Cardiac atrium fibroblast (primary cell): ENCODE measurements around the gene IFNL4. TPM values are rescaled to one million over a fixed set of nuclear protein-coding genes. Genes with fewer than 3 reads are reported as not detected.

Experiments used
- total RNA-seq: library from RNA; depleted of rRNA; stranded (reverse); fragments of >200 nt; gene quantifications from 2 replicates; pipeline ENCODE4 v1.2.3, GENCODE V29; 2015

IFNL4 gene
- not detected in 2 replicates for total RNA-seq

DNA sequence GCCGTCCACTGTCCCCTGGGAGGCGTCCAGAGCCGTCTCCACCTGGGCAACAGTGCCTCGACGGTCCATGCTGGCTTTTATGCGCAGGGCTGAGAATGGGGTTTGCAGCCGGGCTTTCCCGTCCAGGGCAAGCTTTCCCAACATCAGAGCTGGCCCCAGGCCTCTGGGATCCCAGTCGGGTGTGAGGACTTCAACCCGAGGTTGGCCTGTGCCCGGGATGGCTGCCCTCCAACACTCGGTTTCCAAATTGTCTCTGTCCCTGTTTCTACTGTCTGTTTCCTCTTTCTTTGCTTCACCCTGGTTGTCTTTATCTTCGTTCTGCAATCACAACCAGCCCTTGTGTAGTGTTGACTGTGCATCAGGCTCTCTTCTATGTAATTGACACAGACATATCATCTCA, at the start of gene IFNL4:
Gene IFNL4, minus strand, starts transcription at position 51 of the 400 bp plus-strand sequence.

DNA sequence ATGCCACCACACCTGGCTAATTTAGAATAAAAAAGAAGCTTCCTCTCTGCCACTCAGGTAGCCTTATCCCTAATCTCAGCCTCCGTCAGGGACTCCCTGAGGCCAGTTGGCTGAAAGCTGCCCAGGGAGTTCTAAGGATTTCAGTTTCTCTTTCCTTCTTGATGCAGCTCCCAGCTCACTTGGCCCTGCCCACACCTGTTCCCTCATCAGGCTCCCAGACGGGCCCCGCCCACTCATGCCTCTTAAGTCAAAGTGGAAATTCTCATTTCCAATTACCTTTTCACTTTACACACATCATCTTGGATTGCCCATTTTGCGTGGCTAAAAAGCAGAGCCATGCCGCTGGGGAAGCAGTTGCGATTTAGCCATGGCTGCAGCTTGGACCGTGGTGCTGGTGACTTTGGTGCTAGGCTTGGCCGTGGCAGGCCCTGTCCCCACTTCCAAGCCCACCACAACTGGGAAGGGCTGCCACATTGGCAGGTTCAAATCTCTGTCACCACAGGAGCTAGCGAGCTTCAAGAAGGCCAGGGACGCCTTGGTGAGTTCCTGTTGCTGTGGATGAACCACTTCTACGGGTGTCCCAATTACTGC, 47.5 kb upstream of the IFNL4 start, which contains the start of gene IFNL1:
Gene IFNL1, plus strand, starts transcription at position 353 of the 591 bp plus-strand sequence. Its CDS starts 15 bp downstream, at position 368.

DNA sequence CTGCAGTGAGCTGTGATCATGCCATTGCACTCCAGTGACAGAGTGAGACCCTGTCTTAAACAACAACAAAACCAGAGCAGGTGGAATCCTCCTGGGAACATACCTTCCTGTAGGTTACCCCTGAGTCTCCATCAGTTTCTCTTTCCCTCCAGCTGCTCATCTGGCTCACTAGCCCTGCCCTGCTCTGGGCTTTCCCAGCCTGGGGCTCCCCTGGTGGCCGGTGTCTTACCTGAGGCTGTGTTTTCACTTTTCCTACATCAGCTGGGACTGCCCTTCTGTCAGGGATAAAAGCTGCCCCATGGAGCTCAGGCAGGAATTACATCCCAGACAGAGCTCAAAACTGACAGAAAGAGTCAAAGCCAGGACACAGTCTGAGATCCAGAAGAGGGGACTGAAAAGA, 19.4 kb upstream of the IFNL4 start, which contains the start of gene IFNL2:
Gene IFNL2, plus strand, starts transcription at position 312 of the 400 bp plus-strand sequence. CDS start 173 bp downstream, outside the sequence.

DNA sequence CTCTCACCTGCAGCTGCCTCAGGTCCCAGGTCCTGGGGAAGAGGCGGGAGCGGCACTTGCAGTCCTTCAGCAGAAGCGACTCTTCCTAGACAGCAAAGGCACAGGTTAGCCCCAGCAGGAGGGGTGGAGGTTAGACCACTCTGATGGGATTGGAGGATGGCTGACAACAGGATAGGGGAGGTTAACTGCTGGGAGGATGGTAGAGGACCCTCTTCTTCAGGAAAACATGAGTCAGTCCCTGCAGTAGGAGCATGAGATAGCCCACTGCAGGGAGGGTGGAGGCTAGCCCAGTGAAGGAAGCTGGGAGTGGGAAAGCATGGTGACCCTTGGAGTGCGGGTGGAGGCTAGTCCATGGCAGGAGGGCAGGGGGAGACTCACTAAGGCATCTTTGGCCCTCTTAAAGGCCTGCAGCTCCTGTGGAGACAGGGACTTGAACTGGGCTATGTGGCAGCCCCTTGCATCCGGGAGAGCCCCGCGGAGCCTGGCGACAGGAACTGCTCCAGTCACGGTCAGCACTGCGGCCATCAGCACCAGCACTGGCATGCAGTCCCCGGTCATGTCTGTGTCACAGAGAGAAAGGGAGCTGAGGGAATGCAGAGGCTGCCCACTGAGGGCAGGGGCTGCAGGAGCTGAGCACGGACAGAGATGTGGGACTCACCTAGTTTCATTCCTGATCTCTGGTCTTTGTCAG, 4.1 kb downstream of the IFNL4 start, which contains the start of gene IFNL3:
Gene IFNL3, minus strand, starts transcription at position 597 of the 691 bp plus-strand sequence. Its CDS starts 39 bp downstream, at position 558.

DNA sequence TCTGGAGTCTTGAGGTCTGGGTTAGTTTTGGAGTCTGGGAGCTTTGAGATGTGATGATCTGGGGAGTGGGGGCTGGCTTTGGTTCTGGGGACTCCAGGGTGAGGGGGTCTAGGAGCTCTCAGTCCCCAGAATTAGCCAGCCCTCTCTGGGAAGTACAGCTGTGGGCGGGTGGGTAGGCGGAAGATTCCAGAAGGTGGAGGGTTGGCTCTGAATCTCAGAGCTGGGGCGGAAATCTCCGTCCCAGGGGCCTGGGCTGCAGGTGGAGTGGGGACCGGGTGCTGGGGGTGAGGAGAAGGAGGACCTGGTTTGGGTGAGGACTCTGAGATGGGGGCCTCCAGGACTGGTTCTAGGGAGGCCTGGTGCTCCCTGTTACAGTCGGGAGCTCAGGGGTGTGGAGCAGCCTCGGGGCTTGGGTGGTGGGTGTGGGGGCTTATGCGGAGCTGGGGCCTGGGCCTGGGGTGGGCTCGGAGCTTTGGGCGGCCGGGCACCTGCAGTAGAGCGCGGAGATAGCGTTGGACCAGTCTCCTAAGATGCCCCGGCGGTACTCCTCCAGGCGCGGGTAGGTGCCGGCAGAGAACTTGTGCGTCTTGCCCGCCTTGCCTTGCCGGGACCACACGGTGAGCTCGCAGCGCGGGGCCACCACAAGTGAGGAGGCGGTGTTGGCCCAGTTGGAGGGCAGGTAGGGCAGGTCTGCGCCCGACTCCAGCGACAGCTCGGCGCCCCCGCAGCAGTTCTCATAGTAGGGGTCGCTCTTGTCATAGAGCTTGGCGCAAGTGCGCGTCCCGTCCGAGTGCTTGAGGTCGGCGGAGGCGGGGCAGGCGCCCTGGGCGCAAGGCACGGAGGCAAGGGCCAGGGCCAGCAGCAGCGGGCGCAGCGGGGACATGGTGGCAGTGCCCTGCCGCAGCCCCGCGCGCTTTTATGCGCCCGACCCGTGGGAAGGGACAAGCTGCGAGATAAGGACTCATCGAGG, 45.0 kb downstream of the IFNL4 start, which contains the start of gene SYCN:
Gene SYCN, minus strand, starts transcription at position 892 of the 970 bp plus-strand sequence. Its CDS starts 9 bp downstream, at position 883.

DNA sequence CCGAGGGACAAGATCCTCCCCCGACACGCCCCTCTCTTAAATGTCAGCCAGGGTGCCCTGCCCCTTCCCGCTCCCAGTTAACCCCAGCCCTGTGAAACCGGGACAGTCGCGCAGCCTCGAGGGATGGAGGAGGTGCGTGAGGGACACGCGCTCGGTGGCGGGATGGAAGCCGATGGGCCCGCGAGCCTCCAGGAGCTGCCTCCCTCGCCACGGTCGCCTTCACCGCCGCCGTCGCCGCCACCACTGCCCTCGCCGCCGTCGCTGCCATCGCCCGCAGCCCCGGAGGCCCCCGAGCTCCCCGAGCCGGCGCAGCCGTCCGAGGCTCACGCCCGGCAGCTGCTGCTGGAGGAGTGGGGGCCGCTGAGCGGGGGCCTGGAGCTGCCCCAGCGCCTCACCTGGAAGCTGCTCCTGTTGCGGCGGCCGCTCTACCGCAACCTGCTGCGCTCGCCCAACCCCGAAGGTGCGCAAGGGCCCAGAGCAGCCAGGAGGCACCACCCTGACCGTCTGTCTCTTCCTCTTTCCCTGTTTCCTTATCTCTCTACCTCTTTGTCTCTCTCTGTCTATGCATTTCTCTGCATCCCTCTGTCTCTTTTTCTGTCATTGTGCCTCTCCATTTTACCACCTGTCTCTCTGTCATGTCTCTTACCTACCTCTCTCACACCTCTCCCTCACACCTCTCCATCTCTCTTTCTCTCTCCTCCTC, 51.6 kb downstream of the IFNL4 start, which contains the start of gene NCCRP1:
Gene NCCRP1, plus strand, starts transcription at position 105 of the 703 bp plus-strand sequence. Its CDS starts 19 bp downstream, at position 124.

Other genes starting within 250 kb of the IFNL4 start
- 0.18 and 0.49 TPM in 2 replicates for gene FBXO27, start 216.3 kb downstream of the IFNL4 start, total RNA-seq
- not detected in 2 replicates for gene ACP7, start 164.5 kb downstream of the IFNL4 start, total RNA-seq
- 7.0 and 9.1 TPM in 2 replicates for gene PAK4, start 123.1 kb downstream of the IFNL4 start, total RNA-seq
- not detected in 2 replicates for gene NCCRP1, start 51.9 kb downstream of the IFNL4 start, total RNA-seq
- gene SYCN, start 44.6 kb downstream of the IFNL4 start, total RNA-seq = not detected in 2 replicates
- gene IFNL3, start 3.9 kb downstream of the IFNL4 start, total RNA-seq = not detected in 2 replicates
- gene IFNL2, start 19.5 kb upstream of the IFNL4 start, total RNA-seq = not detected in 2 replicates
- not detected in 2 replicates for gene IFNL1, start 47.6 kb upstream of the IFNL4 start, total RNA-seq
- gene LRFN1, start 72.0 kb upstream of the IFNL4 start, total RNA-seq = not detected in 2 replicates
- 4.4 and 21.8 TPM in 2 replicates for gene GMFG, start 87.2 kb upstream of the IFNL4 start, total RNA-seq
- 45.1 and 55.7 TPM in 2 replicates for gene SAMD4B, start 93.6 kb upstream of the IFNL4 start, total RNA-seq
- 40.2 and 95.3 TPM in 2 replicates for gene PAF1, start 142.2 kb upstream of the IFNL4 start, total RNA-seq
- gene MED29, start 142.5 kb upstream of the IFNL4 start, total RNA-seq = 24.7 and 25.8 TPM in 2 replicates
- 47.3 and 97.1 TPM in 2 replicates for gene ZFP36, start 158.0 kb upstream of the IFNL4 start, total RNA-seq
- gene PLEKHG2, start 163.8 kb upstream of the IFNL4 start, total RNA-seq = 26.2 and 30.3 TPM in 2 replicates
- 1,521 and 1,655 TPM in 2 replicates for gene RPS16, start 187.1 kb upstream of the IFNL4 start, total RNA-seq
- 58.1 and 65.3 TPM in 2 replicates for gene SUPT5H, start 196.7 kb upstream of the IFNL4 start, total RNA-seq
- gene TIMM50, start 232.0 kb upstream of the IFNL4 start, total RNA-seq = 62.0 and 74.4 TPM in 2 replicates